ENCODE results near the gene VWDE. TPM values are rescaled to one million over a fixed set of nuclear protein-coding genes. Genes with fewer than 3 reads are reported as not detected.

The VWDE gene
- total RNA-seq, 1 experiment from 2014 or later, result 13.7 TPM

GRCh38 chr7:12431886-12432556 lies 28.4 kb upstream of the VWDE start (continued):
- no peak for TF ChIP-seq EZH2 (IDR thresholded peaks at IDR 0.05)
- no peak for TF ChIP-seq YY1 (IDR thresholded peaks at IDR 0.05; ENCODE audit: extremely low read depth, insufficient replicate concordance, low read depth, low read length)
- TF ChIP-seq, protein P1, sequence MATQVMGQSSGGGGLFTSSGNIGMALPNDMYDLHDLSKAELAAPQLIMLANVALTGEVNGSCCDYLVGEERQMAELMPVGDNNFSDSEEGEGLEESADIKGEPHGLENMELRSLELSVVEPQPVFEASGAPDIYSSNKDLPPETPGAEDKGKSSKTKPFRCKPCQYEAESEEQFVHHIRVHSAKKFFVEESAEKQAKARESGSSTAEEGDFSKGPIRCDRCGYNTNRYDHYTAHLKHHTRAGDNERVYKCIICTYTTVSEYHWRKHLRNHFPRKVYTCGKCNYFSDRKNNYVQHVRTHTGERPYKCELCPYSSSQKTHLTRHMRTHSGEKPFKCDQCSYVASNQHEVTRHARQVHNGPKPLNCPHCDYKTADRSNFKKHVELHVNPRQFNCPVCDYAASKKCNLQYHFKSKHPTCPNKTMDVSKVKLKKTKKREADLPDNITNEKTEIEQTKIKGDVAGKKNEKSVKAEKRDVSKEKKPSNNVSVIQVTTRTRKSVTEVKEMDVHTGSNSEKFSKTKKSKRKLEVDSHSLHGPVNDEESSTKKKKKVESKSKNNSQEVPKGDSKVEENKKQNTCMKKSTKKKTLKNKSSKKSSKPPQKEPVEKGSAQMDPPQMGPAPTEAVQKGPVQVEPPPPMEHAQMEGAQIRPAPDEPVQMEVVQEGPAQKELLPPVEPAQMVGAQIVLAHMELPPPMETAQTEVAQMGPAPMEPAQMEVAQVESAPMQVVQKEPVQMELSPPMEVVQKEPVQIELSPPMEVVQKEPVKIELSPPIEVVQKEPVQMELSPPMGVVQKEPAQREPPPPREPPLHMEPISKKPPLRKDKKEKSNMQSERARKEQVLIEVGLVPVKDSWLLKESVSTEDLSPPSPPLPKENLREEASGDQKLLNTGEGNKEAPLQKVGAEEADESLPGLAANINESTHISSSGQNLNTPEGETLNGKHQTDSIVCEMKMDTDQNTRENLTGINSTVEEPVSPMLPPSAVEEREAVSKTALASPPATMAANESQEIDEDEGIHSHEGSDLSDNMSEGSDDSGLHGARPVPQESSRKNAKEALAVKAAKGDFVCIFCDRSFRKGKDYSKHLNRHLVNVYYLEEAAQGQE (IDR thresholded peaks at IDR 0.05; ENCODE audit: low read depth), result no peak
- no peak for TF ChIP-seq POLR2A (IDR thresholded peaks at IDR 0.05; ENCODE audit: borderline replicate concordance, extremely low read depth, insufficient read depth, insufficient read length)
- TF ChIP-seq, protein P2, sequence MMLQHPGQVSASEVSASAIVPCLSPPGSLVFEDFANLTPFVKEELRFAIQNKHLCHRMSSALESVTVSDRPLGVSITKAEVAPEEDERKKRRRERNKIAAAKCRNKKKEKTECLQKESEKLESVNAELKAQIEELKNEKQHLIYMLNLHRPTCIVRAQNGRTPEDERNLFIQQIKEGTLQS (IDR thresholded peaks at IDR 0.05), result no peak
- no peak for TF ChIP-seq TCF7L2 (IDR thresholded peaks at IDR 0.05; ENCODE audit: borderline replicate concordance, extremely low read depth, insufficient read depth, insufficient read length)
- no peak for TF ChIP-seq MAX (IDR thresholded peaks at IDR 0.05)
- TF ChIP-seq EZH2phosphoT487 (IDR thresholded peaks at IDR 0.05; ENCODE audit: borderline replicate concordance), result no peak
- no peak for TF ChIP-seq RAD21 (IDR thresholded peaks at IDR 0.05; ENCODE audit: low read depth)

GRCh38 chr7:12425311-12425710 lies 21.6 kb upstream of the VWDE start:
- no peak overlapping the region for H3K27ac ChIP-seq (ENCODE audit: low read depth, low read length)
- no peaks in the 10 kb centered on the region for H3K27me3 ChIP-seq (ENCODE audit: insufficient read depth, low read length)
- H3K36me3 ChIP-seq (ENCODE audit: control insufficient read depth in 1 of 2, insufficient read depth in 2 of 2, low read length in 2 of 2), result no peaks in the 10 kb centered on the region
- H3K9ac ChIP-seq (ENCODE audit: low read length), result no peak overlapping the region
- H4K20me1 ChIP-seq (ENCODE audit: insufficient read depth), result no peaks in the 10 kb centered on the region
- ChIA-PET RAD21 (ENCODE audit: low non-redundant PET in 1 of 2, low total read pairs in 2 of 2, uncharacterized antibody in 2 of 2, unreplicated experiment in 2 of 2) (no interaction called here), CTCF (no interaction called here), POLR2A (no interaction called here)
- no TSS peak for BruUV-seq (replicated peaks)
- H3K79me2 ChIP-seq (ENCODE audit: insufficient read depth, low read length), result no peaks in the 10 kb centered on the region
- no peaks in the 10 kb centered on the region for H3K9me2 ChIP-seq (ENCODE audit: insufficient read depth)
- no peak overlapping the region for H3K4me2 ChIP-seq (ENCODE audit: low read length)
- TF ChIP-seq SRF (IDR thresholded peaks at IDR 0.05; ENCODE audit: low read depth) (no peak), CEBPB (IDR thresholded peaks at IDR 0.05; ENCODE audit: low read depth) (no peak), ZFX (IDR thresholded peaks at IDR 0.05) (no peak), EGR1 (IDR thresholded peaks at IDR 0.05; ENCODE audit: low read depth) (no peak), SIN3A (IDR thresholded peaks at IDR 0.05; ENCODE audit: low read depth) (no peak), EZH2 (IDR thresholded peaks at IDR 0.05) (no peak), FOSL1 (IDR thresholded peaks at IDR 0.05; ENCODE audit: low read depth) (no peak), EZH2phosphoT487 (IDR thresholded peaks at IDR 0.05; ENCODE audit: borderline replicate concordance) (no peak), CTCF (IDR thresholded peaks at IDR 0.05 in 2 of 3, conservative IDR thresholded peaks at IDR 0.05 in 1 of 3; ENCODE audit: borderline replicate concordance in 1 of 3, insufficient read depth in 1 of 3, low read depth in 2 of 3, low read length in 2 of 3) (no peak), SP1 (IDR thresholded peaks at IDR 0.05; ENCODE audit: low read depth) (no peak)
- H2AFZ ChIP-seq (ENCODE audit: low read depth, low read length, poor library complexity, severe bottlenecking), result no peak overlapping the region
- no peak for ATAC-seq
- no peaks in the 10 kb centered on the region; a peak in 1 of 4 replicates for H3K9me3 ChIP-seq (ENCODE audit: control insufficient read depth in 1 of 2, insufficient read depth in 1 of 2, low read depth in 1 of 2, low read length in 2 of 2)
- intact Hi-C loops (cut with micrococcal nuclease), result no loop called here
- no peak overlapping the region for H3K4me3 ChIP-seq (replicated peaks in 1 of 2; ENCODE audit: low read depth in 1 of 2, low read length in 2 of 2)
- no peak for DNase-seq (ENCODE audit: low read depth, low spot score)
- peaks cover 0 to 16% of the 10 kb centered on the region in 2 experiments; a peak in 1 of 4 replicates for H3K4me1 ChIP-seq (ENCODE audit: control insufficient read depth in 1 of 2, insufficient read depth in 2 of 2, low read length in 2 of 2)
